ENCODE measurements around the gene UBN1.

The UBN1 gene

DNA sequence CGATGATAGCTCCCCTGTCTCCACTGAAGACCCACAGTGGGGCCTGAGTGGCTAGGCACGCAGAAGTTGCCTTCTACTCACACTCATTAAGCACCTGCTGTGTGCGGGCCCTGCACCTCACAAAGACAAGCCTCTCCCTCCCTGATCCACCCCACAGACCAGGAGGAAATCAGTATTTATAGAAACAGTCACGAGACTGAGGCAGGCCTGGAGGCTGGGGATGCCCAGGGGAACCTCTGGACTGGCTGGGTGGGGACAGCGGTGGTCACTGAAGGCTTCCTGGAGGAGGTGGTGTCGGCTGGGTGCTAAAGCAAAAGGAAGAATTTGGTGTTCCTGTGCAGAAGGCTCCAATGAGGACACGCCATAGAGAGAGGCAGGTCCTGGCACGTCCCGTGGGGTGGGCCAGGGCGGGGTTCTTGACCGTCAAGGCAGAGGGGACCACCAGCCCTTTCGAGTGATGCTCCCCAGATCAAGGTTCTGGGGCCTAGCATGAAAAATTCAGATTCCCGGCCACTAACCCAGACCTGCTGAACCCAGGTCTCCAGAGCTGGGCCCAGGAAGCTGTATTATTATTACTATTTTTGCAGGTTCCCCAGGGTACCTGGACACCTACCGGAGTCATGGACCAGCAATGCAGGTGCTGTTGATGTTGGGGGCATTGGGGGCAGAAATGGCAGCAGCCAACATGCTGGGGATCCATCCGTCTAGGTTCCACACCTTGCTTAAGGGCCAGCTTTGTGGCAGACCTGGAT is 66.7 kb downstream of the UBN1 start:
- TF ChIP-seq, protein P1, sequence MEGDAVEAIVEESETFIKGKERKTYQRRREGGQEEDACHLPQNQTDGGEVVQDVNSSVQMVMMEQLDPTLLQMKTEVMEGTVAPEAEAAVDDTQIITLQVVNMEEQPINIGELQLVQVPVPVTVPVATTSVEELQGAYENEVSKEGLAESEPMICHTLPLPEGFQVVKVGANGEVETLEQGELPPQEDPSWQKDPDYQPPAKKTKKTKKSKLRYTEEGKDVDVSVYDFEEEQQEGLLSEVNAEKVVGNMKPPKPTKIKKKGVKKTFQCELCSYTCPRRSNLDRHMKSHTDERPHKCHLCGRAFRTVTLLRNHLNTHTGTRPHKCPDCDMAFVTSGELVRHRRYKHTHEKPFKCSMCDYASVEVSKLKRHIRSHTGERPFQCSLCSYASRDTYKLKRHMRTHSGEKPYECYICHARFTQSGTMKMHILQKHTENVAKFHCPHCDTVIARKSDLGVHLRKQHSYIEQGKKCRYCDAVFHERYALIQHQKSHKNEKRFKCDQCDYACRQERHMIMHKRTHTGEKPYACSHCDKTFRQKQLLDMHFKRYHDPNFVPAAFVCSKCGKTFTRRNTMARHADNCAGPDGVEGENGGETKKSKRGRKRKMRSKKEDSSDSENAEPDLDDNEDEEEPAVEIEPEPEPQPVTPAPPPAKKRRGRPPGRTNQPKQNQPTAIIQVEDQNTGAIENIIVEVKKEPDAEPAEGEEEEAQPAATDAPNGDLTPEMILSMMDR (conservative IDR thresholded peaks at IDR 0.05; ENCODE audit: control insufficient read depth, insufficient read depth, low read depth, low read length) = no peak
- no peak for DNase-seq (ENCODE audit: low read depth)
- no peak overlapping the region for H3K4me3 ChIP-seq (ENCODE audit: control insufficient read depth, low read depth, low read length)

DNA sequence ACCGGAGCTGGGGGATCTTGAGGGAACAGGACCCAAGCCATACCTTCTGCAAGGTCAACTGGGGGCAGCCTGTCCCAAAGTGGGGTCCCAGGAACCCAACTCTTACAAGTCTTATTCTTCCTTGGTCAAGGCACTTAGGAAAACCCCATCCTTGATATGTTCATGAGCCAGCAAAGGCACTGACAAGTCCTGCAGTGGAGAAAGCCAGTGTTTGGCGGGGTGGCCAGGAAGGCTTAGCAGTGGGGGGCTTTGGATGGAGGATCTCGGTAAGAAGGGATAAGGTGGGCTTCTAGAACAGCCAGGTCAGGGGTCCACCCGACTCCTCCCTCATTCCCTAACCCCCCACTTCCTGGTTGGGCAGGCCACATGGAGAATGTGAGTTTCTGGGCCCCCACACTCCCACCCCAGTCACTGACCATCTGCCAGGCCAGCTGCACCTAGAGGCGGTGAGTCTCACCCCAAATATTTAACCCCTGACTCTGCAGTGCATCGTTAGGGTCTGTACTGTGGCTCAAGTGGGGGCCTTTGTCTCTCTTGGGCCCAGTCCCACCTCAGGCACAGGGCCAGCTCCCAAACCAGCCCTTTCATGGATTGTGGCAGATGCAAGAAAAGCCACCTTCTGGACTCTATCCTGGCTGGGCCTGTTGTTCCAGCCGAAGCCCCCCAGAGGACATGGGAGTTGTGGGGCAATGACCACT is 67.4 kb downstream of the UBN1 start:
- no peak for DNase-seq (ENCODE audit: low read depth)
- TF ChIP-seq, protein P1 (conservative IDR thresholded peaks at IDR 0.05; ENCODE audit: control insufficient read depth, insufficient read depth, low read depth, low read length) = no peak

DNA sequence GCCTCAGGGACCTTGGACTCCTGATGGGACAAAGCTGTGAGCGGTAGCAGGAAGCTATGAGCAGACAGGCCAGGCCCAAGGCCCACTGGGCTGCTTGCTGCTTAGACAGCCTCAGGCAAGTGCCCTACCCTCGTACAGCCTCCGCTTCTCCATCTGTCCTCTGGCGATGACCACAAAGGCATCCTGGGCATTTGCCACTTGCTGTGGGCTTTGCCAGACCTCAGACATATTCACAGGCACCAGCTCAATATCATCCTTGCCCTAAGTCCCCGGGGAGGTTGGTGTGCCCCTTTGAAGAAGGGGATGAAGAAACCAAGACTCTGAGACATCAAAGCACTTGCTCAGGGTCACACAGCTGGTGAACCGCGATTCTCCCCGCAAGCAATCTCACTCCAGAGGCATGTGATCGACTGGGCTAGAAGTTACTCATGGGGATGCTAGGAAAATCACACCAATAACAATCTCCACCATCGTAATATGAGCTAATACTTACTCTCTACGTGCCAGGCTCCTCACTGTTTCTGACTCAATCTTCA is 68.0 kb downstream of the UBN1 start:
- H3K4me3 ChIP-seq (ENCODE audit: control insufficient read depth, low read depth, low read length) = no peak overlapping the region
- TF ChIP-seq, protein P1 (conservative IDR thresholded peaks at IDR 0.05; ENCODE audit: control insufficient read depth, insufficient read depth, low read depth, low read length) = no peak
- peak; percentile 95 for DNase-seq (ENCODE audit: low read depth)

More for the DNA sequence above, 67.4 kb downstream of the UBN1 start:
- H3K4me3 ChIP-seq (ENCODE audit: control insufficient read depth, low read depth, low read length) = no peak overlapping the region

DNA sequence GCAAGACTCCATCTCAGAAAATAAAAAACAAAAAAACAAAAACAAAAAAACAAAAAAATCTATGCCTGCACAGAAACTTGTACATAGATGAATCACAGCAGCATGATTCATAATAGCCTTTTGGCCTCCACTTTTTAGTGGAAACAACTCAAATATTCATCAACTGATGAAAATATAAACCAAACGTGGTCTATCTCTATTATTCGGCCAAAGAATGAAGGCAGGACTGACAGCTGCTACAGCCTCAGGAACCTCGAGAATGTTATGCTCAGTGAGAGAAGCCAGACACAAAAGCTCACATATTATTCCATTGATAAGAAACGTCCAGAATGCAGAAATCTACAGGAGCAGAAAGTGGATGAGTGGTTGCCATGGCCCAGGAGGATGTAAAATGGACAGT is 69.8 kb downstream of the UBN1 start:
- peak; percentile 69 for DNase-seq (ENCODE audit: low read depth)
- H3K4me3 ChIP-seq (ENCODE audit: control insufficient read depth, low read depth, low read length) = no peak overlapping the region
- TF ChIP-seq, protein P1 (conservative IDR thresholded peaks at IDR 0.05; ENCODE audit: control insufficient read depth, insufficient read depth, low read depth, low read length) = no peak

DNA sequence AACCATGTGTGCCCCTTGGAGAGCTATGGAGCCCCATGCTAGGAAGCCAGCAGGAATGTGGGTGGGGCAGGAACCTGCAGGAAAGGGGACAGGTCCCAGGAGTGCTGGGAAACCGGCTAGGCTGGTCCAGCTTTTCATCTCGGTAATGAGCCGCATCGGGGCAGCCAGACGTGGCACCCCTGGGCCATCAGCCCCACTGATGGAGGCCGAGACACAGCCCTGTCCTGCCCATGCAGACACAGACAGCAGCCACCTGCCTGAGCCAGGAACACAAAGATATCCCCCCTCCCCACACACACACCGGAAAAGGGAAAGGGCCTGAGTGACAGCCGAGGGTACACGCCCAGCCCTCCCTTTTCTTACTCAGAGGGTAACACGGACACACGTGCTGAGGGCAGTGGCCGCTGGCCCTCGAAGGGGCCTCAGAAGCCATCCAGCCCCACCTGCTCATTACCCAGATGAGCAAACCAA is 71.5 kb downstream of the UBN1 start:
- no peak for DNase-seq (ENCODE audit: low read depth)
- H3K4me3 ChIP-seq (ENCODE audit: control insufficient read depth, low read depth, low read length) = no peak overlapping the region

DNA sequence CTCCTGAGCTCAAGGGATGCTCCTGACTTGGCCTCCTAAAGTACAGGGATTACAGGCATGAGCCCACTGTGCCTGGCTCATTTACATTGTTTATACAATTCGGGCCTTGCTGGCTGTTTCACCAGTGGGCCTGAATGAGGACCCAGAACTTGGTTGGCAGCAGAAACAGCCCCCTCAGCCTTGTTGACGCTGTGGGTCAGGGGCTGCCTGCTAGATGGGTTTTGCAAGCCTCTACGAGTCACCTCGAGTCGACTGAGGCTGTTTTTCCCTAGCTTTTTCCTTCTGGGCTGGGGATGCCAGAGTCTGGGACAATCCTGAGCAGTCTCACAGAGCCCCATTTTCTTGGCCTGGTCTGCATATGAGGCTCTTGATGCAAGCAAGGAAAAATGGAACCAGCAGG is 73.5 kb downstream of the UBN1 start:
- DNase-seq (ENCODE audit: low read depth) = no peak
- H3K4me3 ChIP-seq (ENCODE audit: control insufficient read depth, low read depth, low read length) = no peak overlapping the region
- TF ChIP-seq, protein P1 (conservative IDR thresholded peaks at IDR 0.05; ENCODE audit: control insufficient read depth, insufficient read depth, low read depth, low read length) = no peak

More for the DNA sequence above, 71.5 kb downstream of the UBN1 start:
- TF ChIP-seq, protein P1 (conservative IDR thresholded peaks at IDR 0.05; ENCODE audit: control insufficient read depth, insufficient read depth, low read depth, low read length) = no peak

Data from fibroblast of mammary gland (primary cell).